ENCODE results near the gene TMEM135.
"Not testable (repeated sequence)": the region's sequence is repeated elsewhere in the genome, so short reads cannot be mapped to it uniquely, and the experiment has no call there.

TMEM135 gene

GRCh38 chr11:87015645-87016044, 22.1 kb upstream of the TMEM135 start:
- in situ Hi-C loops (cut with HindIII; ENCODE audit: low pct_ligation_motif_present, low pct_unique_long_range_greater_than_20kb, low sequenced_read_pairs), result no loop called here
- no peak for DNase-seq

- in situ Hi-C loops (cut with HindIII; ENCODE audit: low pct_ligation_motif_present, low pct_unique_long_range_greater_than_20kb, low sequenced_read_pairs), result no loop called here
- DNase-seq, result no peak
These were observed 18.0 kb upstream of the TMEM135 start for GRCh38 chr11:87019613-87020271.

- no peak for DNase-seq
- in situ Hi-C loops (cut with HindIII; ENCODE audit: low pct_ligation_motif_present, low pct_unique_long_range_greater_than_20kb, low sequenced_read_pairs), result no loop called here
These were observed 17.4 kb upstream of the TMEM135 start for GRCh38 chr11:87020336-87020735.

GRCh38 chr11:87020764-87021365, 16.9 kb upstream of the TMEM135 start:
- in situ Hi-C loops (cut with HindIII; ENCODE audit: low pct_ligation_motif_present, low pct_unique_long_range_greater_than_20kb, low sequenced_read_pairs), result no loop called here
- DNase-seq, result no peak

GRCh38 chr11:87022254-87022653, 15.5 kb upstream of the TMEM135 start:
- in situ Hi-C loops (cut with HindIII; ENCODE audit: low pct_ligation_motif_present, low pct_unique_long_range_greater_than_20kb, low sequenced_read_pairs), result no loop called here
- DNase-seq, result no peak

GRCh38 chr11:87022738-87023137, 15.0 kb upstream of the TMEM135 start:
- in situ Hi-C loops (cut with HindIII; ENCODE audit: low pct_ligation_motif_present, low pct_unique_long_range_greater_than_20kb, low sequenced_read_pairs), result no loop called here
- DNase-seq, result no peak

GRCh38 chr11:87026415-87026814, 11.3 kb upstream of the TMEM135 start:
- in situ Hi-C loops (cut with HindIII; ENCODE audit: low pct_ligation_motif_present, low pct_unique_long_range_greater_than_20kb, low sequenced_read_pairs); DNase-seq: not testable (repeated sequence)

GRCh38 chr11:87030458-87031054, 7.2 kb upstream of the TMEM135 start:
- no peak for DNase-seq
- in situ Hi-C loops (cut with HindIII; ENCODE audit: low pct_ligation_motif_present, low pct_unique_long_range_greater_than_20kb, low sequenced_read_pairs), result no loop called here

GRCh38 chr11:87031433-87032170, 6.1 kb upstream of the TMEM135 start:
- in situ Hi-C loops (cut with HindIII; ENCODE audit: low pct_ligation_motif_present, low pct_unique_long_range_greater_than_20kb, low sequenced_read_pairs), result no loop called here
- no peak for DNase-seq

- in situ Hi-C loops (cut with HindIII; ENCODE audit: low pct_ligation_motif_present, low pct_unique_long_range_greater_than_20kb, low sequenced_read_pairs), result no loop called here
- no peak for DNase-seq
These were observed 4.2 kb upstream of the TMEM135 start for GRCh38 chr11:87033561-87033960.

GRCh38 chr11:87035976-87036583, 1.7 kb upstream of the TMEM135 start:
- in situ Hi-C loops (cut with HindIII; ENCODE audit: low pct_ligation_motif_present, low pct_unique_long_range_greater_than_20kb, low sequenced_read_pairs), result no loop called here
- no peak for DNase-seq

GRCh38 chr11:87036756-87037449, 831 bp upstream of the TMEM135 start:
- in situ Hi-C loops (cut with HindIII; ENCODE audit: low pct_ligation_motif_present, low pct_unique_long_range_greater_than_20kb, low sequenced_read_pairs), result no loop called here

GRCh38 chr11:87038235-87038977, 672 bp downstream of the TMEM135 start:
- peak; percentile 2 for DNase-seq
- in situ Hi-C loops (cut with HindIII; ENCODE audit: low pct_ligation_motif_present, low pct_unique_long_range_greater_than_20kb, low sequenced_read_pairs), result no loop called here

More at GRCh38 chr11:87036756-87037449, 831 bp upstream of the TMEM135 start:
- peak; percentile 12 for DNase-seq

- DNase-seq, result no peak
- in situ Hi-C loops (cut with HindIII; ENCODE audit: low pct_ligation_motif_present, low pct_unique_long_range_greater_than_20kb, low sequenced_read_pairs), result no loop called here
These were observed 1.6 kb downstream of the TMEM135 start for GRCh38 chr11:87039371-87039770.

- in situ Hi-C loops (cut with HindIII; ENCODE audit: low pct_ligation_motif_present, low pct_unique_long_range_greater_than_20kb, low sequenced_read_pairs), result no loop called here
- no peak for DNase-seq
These were observed 6.2 kb downstream of the TMEM135 start for GRCh38 chr11:87043894-87044293.

- in situ Hi-C loops (cut with HindIII; ENCODE audit: low pct_ligation_motif_present, low pct_unique_long_range_greater_than_20kb, low sequenced_read_pairs), result no loop called here
- no peak for DNase-seq
These were observed 9.1 kb downstream of the TMEM135 start for GRCh38 chr11:87046824-87047223.

- in situ Hi-C loops (cut with HindIII; ENCODE audit: low pct_ligation_motif_present, low pct_unique_long_range_greater_than_20kb, low sequenced_read_pairs), result no loop called here
- DNase-seq, result no peak
These were observed 18.4 kb downstream of the TMEM135 start for GRCh38 chr11:87056091-87056490.

- DNase-seq, result no peak
- in situ Hi-C loops (cut with HindIII; ENCODE audit: low pct_ligation_motif_present, low pct_unique_long_range_greater_than_20kb, low sequenced_read_pairs), result no loop called here
These were observed 20.0 kb downstream of the TMEM135 start for GRCh38 chr11:87057749-87058148.
